Activated naive CD8-positive, alpha-beta T cell treated with anti-CD3 and anti-CD28 coated beads, Interleukin-2, amount 50 U/mL, for 24 hours (primary cell): ENCODE data around the gene ATF6.
A peak's percentile ranks its signal among the peaks of the same experiment; 100 is the strongest.
"Not testable (repeated sequence)": the region's sequence is repeated elsewhere in the genome, so short reads cannot be mapped to it uniquely, and the experiment has no call there.

ENCODE experiments used
- ATAC-seq: fragments of 150-1000 bp; cut with Tn5 transposase; one replicate; pipeline ENCODE4 v1.10.0; 2021
- DNase-seq: peaks from one replicate; pipeline ENCODE4 v3.0.0; 2021
- H3K27ac Mint-ChIP-seq: one replicate; pipeline ENCODE4 v1.8.0; 2021; ENCODE audit warnings: mild to moderate bottlenecking, mixed read lengths
- H3K27me3 Mint-ChIP-seq: one replicate; pipeline ENCODE4 v1.8.0; 2021; ENCODE audit warnings: mixed read lengths
- H3K36me3 Mint-ChIP-seq: one replicate; pipeline ENCODE4 v1.8.0; 2021; ENCODE audit warnings: low read depth, mixed read lengths
- H3K4me1 Mint-ChIP-seq: one replicate; pipeline ENCODE4 v1.8.0; 2021; ENCODE audit warnings: mixed read lengths
- H3K4me3 Mint-ChIP-seq: one replicate; pipeline ENCODE4 v1.8.0; 2021; ENCODE audit warnings: mild to moderate bottlenecking, moderate library complexity, mixed read lengths
- H3K9me3 Mint-ChIP-seq: one replicate; pipeline ENCODE4 v1.8.0; 2021; ENCODE audit warnings: mixed read lengths

Gene ATF6

GRCh38 chr1:161784968-161785367 lies 18.8 kb downstream of the ATF6 start:
- DNase-seq (no peak), ATAC-seq (no peak)
- H3K4me3 Mint-ChIP-seq = no peak overlapping the region
- H3K27me3 Mint-ChIP-seq = no peaks in the 10 kb centered on the region
- H3K4me1 Mint-ChIP-seq = peaks cover 4% of the 10 kb centered on the region
- no peaks in the 10 kb centered on the region for H3K9me3 Mint-ChIP-seq
- no peak overlapping the region for H3K27ac Mint-ChIP-seq
- H3K36me3 Mint-ChIP-seq = peaks cover 45% of the 10 kb centered on the region

DNA sequence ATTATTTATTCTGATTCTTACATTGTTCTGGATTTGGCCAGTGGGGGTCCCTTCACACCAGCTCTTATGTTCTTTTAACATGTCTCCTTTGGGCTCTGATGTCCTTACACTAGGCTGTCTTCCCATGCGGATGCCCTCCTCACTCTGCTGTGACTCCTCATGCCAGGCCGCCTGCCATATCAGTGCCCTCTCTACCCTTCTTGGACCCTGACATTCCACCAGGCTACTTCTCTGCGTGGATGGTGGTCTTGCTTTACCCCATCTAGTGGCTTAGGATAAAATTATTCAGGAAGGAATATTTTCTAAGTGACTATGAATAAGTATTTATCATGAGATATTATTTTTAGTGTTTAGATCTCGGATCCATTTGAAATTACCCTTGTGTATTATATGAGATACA lies 21.2 kb downstream of the ATF6 start:
- Mint-ChIP-seq H3K9me3 (no peaks in the 10 kb centered on the region), H3K27me3 (no peaks in the 10 kb centered on the region), H3K4me1 (peaks cover 7% of the 10 kb centered on the region), H3K36me3 (peaks cover 55% of the 10 kb centered on the region), H3K27ac (no peak overlapping the region), H3K4me3 (no peak overlapping the region)
- DNase-seq (no peak), ATAC-seq (no peak)

- H3K27ac Mint-ChIP-seq = no peak overlapping the region
- no peaks in the 10 kb centered on the region for H3K27me3 Mint-ChIP-seq
- ATAC-seq (no peak), DNase-seq (no peak)
- H3K9me3 Mint-ChIP-seq = no peaks in the 10 kb centered on the region
- H3K36me3 Mint-ChIP-seq = peaks cover 61% of the 10 kb centered on the region
- H3K4me3 Mint-ChIP-seq = no peak overlapping the region
- peaks cover 9% of the 10 kb centered on the region for H3K4me1 Mint-ChIP-seq
Measured at GRCh38 chr1:161790587-161791317, 24.6 kb downstream of the ATF6 start.

DNA sequence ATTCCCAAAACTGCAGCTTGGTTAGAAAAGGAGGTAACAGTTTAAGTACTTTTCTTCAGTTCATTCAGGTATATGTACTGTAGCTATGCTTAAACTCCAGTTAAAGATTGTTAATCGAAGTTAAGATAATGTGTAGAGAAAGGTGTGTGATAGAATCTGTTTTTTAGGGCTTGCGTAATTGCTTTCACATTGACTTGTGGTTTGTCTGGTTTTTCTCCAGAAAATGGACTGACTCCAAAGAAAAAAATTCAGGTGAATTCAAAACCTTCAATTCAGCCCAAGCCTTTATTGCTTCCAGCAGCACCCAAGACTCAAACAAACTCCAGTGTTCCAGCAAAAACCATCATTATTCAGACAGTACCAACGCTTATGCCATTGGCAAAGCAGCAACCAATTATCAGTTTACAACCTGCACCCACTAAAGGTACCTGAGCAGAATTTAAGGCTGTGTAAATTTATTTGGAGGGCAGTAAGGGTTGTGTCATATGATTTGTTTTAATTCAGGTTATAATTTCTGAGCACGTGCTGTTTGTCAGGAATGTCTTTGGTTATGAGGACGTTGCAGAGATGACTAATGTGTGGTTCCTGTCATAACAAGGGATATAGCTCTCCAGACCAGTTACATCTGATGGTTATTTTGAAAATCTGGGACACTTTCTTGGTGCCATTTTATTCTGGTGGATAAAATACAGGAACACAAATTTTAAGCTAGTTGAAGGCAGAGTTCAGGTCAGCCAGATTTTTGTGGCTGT lies 26.0 kb downstream of the ATF6 start:
- peaks cover 52% of the 10 kb centered on the region for H3K36me3 Mint-ChIP-seq

DNA sequence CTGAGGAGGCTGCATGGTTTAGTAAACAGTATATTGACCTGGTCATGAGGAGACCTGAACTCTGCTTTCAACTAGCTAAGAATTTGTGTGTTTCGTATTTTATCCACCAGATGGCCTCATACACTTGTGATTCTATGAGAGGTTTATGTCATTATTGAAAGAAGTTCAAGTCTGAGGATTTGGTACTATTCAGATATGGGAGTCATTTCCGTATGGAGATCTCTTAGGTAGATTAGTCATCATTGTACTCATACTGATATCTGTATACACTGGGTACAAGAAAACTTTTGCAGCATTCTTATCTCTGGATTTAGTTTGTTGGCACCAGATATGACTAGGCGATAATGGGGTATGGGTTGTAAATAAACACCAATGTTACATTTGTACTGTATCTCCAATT lies 26.6 kb downstream of the ATF6 start:
- H3K27ac Mint-ChIP-seq = no peak overlapping the region
- ATAC-seq (peak; percentile 97), DNase-seq (no peak)
- no peaks in the 10 kb centered on the region for H3K27me3 Mint-ChIP-seq
- H3K4me3 Mint-ChIP-seq = no peak overlapping the region
- H3K9me3 Mint-ChIP-seq = no peaks in the 10 kb centered on the region
- peaks cover 53% of the 10 kb centered on the region for H3K36me3 Mint-ChIP-seq
- peaks cover 9% of the 10 kb centered on the region for H3K4me1 Mint-ChIP-seq

More for the DNA sequence above, 26.0 kb downstream of the ATF6 start:
- Mint-ChIP-seq H3K4me1 (peaks cover 9% of the 10 kb centered on the region), H3K27ac (no peak overlapping the region), H3K27me3 (no peaks in the 10 kb centered on the region), H3K4me3 (no peak overlapping the region), H3K9me3 (no peaks in the 10 kb centered on the region)
- DNase-seq (no peak), ATAC-seq (no peak)

DNA sequence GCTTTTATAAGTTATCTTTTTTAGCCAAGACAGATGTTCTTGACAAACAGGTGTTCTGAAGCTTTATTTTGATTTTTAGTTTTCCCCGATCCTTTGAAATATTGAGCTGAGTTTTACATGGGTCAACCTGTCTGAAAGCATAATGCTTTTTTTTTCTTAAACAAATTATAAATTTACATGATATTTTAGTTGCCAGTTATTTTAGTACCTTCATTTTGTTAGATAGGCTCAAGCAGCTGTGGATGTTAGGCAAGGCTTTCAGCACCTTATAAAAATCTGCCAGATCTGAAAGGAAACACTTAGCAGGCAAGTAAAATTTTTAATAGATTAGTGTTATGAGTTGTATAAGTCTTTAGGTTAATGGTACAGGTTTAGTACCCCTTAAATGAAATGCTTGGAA lies 33.7 kb downstream of the ATF6 start:
- Mint-ChIP-seq H3K27ac (no peak overlapping the region), H3K4me3 (no peak overlapping the region), H3K36me3 (peaks cover 45% of the 10 kb centered on the region), H3K9me3 (no peaks in the 10 kb centered on the region), H3K4me1 (peaks cover 7% of the 10 kb centered on the region), H3K27me3 (no peaks in the 10 kb centered on the region)
- ATAC-seq = no peak
- no peak for DNase-seq

DNA sequence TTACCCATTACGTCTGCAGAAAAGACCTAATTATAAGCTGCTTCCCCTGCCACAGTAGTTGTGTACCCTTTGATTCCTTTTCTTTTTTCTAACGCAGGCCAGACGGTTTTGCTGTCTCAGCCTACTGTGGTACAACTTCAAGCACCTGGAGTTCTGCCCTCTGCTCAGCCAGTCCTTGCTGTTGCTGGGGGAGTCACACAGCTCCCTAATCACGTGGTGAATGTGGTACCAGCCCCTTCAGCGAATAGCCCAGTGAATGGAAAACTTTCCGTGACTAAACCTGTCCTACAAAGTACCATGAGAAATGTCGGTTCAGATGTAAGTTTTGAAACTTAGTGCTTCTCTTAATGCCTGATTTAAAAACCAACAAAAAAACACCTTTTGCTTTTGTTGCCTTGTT lies 35.8 kb downstream of the ATF6 start:
- Mint-ChIP-seq H3K36me3 (peaks cover 44% of the 10 kb centered on the region), H3K27ac (peak overlapping the region; percentile 13), H3K27me3 (no peaks in the 10 kb centered on the region), H3K9me3 (no peaks in the 10 kb centered on the region), H3K4me3 (no peak overlapping the region), H3K4me1 (peaks cover 13% of the 10 kb centered on the region)
- ATAC-seq = peak; percentile 52
- DNase-seq = no peak

DNA sequence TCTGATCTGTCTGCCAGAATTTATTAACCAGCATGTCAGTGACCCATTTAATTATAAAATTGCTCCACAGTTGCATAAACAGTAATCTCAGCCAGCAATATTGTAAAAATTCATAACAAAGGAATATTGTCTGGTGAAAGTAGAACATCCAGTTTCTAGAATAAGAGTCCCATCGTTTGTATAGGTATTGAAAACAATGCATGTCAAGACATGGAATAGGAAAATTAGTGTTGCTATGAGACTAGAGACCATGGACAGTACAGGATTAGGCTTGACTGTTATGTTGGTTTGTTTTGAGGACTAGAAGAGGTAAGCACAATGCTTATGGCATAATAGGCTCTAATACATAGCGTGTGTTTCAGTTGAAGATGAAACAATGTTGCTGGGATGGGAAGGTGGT lies 37.1 kb downstream of the ATF6 start:
- DNase-seq (no peak), ATAC-seq (no peak)
- no peaks in the 10 kb centered on the region for H3K9me3 Mint-ChIP-seq
- H3K4me3 Mint-ChIP-seq = no peak overlapping the region
- H3K27me3 Mint-ChIP-seq = no peaks in the 10 kb centered on the region
- H3K36me3 Mint-ChIP-seq = peaks cover 40% of the 10 kb centered on the region
- H3K27ac Mint-ChIP-seq = no peak overlapping the region
- H3K4me1 Mint-ChIP-seq = peaks cover 15% of the 10 kb centered on the region

DNA sequence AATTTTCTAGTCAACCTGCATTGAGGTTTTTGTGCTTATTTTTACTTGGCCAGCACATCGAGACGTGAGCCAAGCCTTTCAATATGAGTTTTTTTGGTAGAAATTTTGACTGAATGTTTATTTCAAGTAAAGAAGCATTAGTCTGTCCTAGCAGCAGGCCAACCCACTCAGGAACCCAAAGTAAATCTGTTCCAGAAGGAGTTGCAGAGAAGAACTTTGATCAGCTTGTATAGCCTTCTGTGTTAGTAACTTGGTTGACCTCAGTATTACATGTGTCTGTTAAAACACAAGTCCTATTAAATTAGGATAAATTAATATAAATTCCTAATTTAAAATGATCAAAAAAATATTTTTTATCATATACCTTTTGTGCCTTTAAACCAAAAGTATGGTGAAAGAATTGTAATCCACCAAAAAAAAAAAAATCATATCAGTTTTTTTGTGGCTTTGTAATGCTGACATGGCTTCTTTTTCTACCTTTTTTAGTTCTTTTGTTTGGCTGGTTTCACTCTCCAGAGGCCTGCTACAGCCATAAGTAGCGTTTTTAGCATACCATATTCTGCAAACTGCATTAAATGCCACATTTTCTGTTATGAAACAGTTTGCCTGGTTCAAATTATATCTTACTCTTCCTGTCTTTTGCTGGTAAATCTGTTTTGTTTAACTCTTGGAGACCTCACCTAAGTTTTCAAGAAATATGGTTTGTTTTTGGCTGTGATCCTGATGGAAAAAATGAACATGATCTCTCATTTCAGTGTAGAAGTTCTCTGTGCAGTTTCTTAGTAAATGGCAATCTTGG lies 39.5 kb downstream of the ATF6 start:
- H3K4me3 Mint-ChIP-seq = no peak overlapping the region
- H3K9me3 Mint-ChIP-seq = peaks cover 10% of the 10 kb centered on the region
- DNase-seq = no peak
- ATAC-seq = no peak
- H3K27ac Mint-ChIP-seq = peak overlapping the region; percentile 6
- H3K36me3 Mint-ChIP-seq = peaks cover 45% of the 10 kb centered on the region
- no peaks in the 10 kb centered on the region for H3K27me3 Mint-ChIP-seq
- H3K4me1 Mint-ChIP-seq = peaks cover 15% of the 10 kb centered on the region

DNA sequence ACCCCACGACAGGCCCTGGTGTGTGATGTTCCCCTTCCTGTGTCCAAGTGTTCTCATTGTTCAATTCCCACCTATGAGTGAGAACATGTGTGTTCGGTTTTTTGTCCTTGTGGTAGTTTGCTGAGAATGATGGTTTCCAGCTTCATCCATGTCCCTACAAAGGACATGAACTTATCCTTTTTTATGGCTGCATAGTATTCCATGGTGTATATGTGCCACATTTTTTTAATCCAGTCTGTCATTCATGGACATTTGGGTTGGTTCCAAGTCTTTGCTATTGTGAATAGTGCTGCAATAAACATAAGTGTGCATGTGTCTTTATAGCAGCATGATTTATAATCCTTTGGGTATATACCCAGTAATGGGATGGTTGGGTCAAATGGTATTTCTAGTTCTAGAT lies 43.1 kb downstream of the ATF6 start:
- H3K27me3 Mint-ChIP-seq, H3K27ac Mint-ChIP-seq, DNase-seq, H3K4me3 Mint-ChIP-seq, ATAC-seq, H3K4me1 Mint-ChIP-seq: not testable (repeated sequence)
- Mint-ChIP-seq H3K9me3 (peaks cover 12% of the 10 kb centered on the region), H3K36me3 (peaks cover 44% of the 10 kb centered on the region)

DNA sequence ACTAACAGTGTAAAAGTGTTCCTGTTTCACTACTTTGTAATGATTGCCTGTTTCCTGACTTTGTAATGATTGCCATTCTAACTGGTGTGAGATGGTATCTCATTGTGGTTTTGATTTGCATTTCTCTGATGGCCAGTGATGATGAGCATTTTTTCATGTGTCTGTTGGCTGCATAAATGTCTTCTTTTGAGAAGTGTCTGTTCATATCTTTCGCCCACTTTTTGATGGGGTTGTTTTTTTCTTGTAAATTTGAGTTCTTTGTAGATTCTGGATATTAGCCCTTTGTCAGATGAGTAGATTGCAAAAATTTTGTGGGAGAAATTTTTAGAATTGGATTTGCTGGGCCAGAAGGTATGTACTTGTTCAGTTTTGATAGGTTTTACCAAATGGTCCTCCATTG lies 43.5 kb downstream of the ATF6 start:
- not testable (repeated sequence) for H3K27me3 Mint-ChIP-seq, DNase-seq, H3K4me3 Mint-ChIP-seq, H3K27ac Mint-ChIP-seq, H3K4me1 Mint-ChIP-seq, ATAC-seq
- Mint-ChIP-seq H3K36me3 (peaks cover 44% of the 10 kb centered on the region), H3K9me3 (peaks cover 12% of the 10 kb centered on the region)

- Mint-ChIP-seq H3K27me3 (no peaks in the 10 kb centered on the region), H3K9me3 (peaks cover 12% of the 10 kb centered on the region), H3K27ac (no peak overlapping the region), H3K36me3 (peaks cover 47% of the 10 kb centered on the region), H3K4me3 (no peak overlapping the region), H3K4me1 (peaks cover 7% of the 10 kb centered on the region)
- DNase-seq (no peak), ATAC-seq (no peak)
Measured at GRCh38 chr1:161810780-161811179, 44.7 kb downstream of the ATF6 start.

GRCh38 chr1:161816201-161816600 lies 50.1 kb downstream of the ATF6 start:
- Mint-ChIP-seq H3K27me3 (no peaks in the 10 kb centered on the region), H3K27ac (no peak overlapping the region), H3K4me3 (no peak overlapping the region), H3K9me3 (no peaks in the 10 kb centered on the region), H3K36me3 (peaks cover 34% of the 10 kb centered on the region), H3K4me1 (no peaks in the 10 kb centered on the region)
- ATAC-seq (no peak), DNase-seq (no peak)

DNA sequence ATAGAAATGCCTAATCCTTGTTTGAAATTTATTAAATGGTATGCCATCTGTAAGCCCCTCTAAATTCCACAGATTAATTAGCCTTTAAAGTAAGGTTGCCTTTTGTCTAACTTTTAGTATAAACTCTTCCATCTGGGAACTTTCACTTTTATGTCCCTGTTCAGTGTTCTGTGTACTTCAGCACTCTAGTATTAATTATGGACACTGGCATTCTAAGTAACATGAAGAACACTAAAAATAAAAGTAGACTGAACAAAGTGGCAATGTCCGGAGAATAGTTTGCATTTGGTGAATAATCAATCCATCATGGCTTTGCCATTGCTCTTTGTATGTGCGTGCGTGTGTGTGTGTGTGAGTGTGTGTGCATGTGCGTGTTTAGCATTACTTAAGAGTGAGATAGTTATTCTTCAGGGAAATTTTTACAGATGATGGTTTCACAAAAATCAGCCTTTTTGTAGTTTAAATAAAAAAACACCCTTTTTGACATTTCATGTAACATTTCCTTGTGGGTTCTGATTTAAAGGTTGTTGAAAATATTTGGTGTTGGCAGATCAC lies 51.1 kb downstream of the ATF6 start:
- no peaks in the 10 kb centered on the region for H3K27me3 Mint-ChIP-seq
- no peak for DNase-seq
- no peaks in the 10 kb centered on the region for H3K4me1 Mint-ChIP-seq
- peaks cover 36% of the 10 kb centered on the region for H3K36me3 Mint-ChIP-seq
- H3K4me3 Mint-ChIP-seq = no peak overlapping the region
- H3K27ac Mint-ChIP-seq = no peak overlapping the region
- ATAC-seq = no peak
- H3K9me3 Mint-ChIP-seq = no peaks in the 10 kb centered on the region
